K562 (cell line): Measurements from ENCODE around the gene CDC20. TPM values are rescaled to one million over a fixed set of nuclear protein-coding genes. Genes with fewer than 3 reads are reported as not detected.
A peak's percentile ranks its signal among the peaks of the same experiment; 100 is the strongest.

Experiments
- CBX3 ChIP-seq, 2 experiments: IDR thresholded peaks; 1 replicate in 1 of 2; 2 replicates in 1 of 2; pipeline ENCODE4 v1.6.1; 2012; ENCODE audit warnings: inconsistent platforms in 2 of 2, low read length in 2 of 2, borderline replicate concordance in 1 of 2, control low read depth in 1 of 2
- DIDO1 ChIP-seq: fragments of 450-650 bp; IDR thresholded peaks from 2 replicates; pipeline ENCODE4 v1.6.1; 2016; ENCODE audit warnings: low read depth, missing biosample characterization, missing genetic modification characterization
- DPF2 ChIP-seq: fragments of 450-650 bp; IDR thresholded peaks from 2 replicates; pipeline ENCODE4 v1.6.1; 2016
- ESRRB ChIP-seq: fragments of 250-450 bp; sonication (Bioruptor Pico); IDR thresholded peaks from 2 replicates; pipeline ENCODE4 v1.5.0; 2020; ENCODE audit warnings: mild to moderate bottlenecking, moderate library complexity, borderline replicate concordance
- FOSL1 ChIP-seq: fragments of 200-800 bp; sonication (Bioruptor generic); conservative IDR thresholded peaks from 2 replicates; pipeline ENCODE4 v1.6.1; 2016; ENCODE audit warnings: missing genetic modification characterization, missing compliant biosample characterization
- KHSRP ChIP-seq: fragments of 450-650 bp; IDR thresholded peaks from 2 replicates; pipeline ENCODE4 v1.6.1; 2017
- KLF6 ChIP-seq: fragments of 250-450 bp; sonication (Bioruptor Pico); IDR thresholded peaks from 2 replicates; pipeline ENCODE4 v1.4.0; 2020; ENCODE audit warnings: mild to moderate bottlenecking, moderate library complexity, borderline replicate concordance
- MXI1 ChIP-seq: IDR thresholded peaks from 2 replicates; pipeline ENCODE4 v1.6.1; 2011; ENCODE audit warnings: low read depth, mild to moderate bottlenecking, improper control_type of control experiment, low read length
- NCOR1 ChIP-seq: fragments of 450-650 bp; IDR thresholded peaks from 2 replicates; pipeline ENCODE4 v1.6.1; 2016; ENCODE audit warnings: mild to moderate bottlenecking, moderate library complexity
- NR3C1 ChIP-seq: sonication (generic); formaldehyde crosslinking; IDR thresholded peaks from 2 replicates; pipeline ENCODE4 v1.8.1; 2022; ENCODE audit warnings: missing genetic modification reagents
- RB1 ChIP-seq: fragments of 450-650 bp; IDR thresholded peaks from 2 replicates; pipeline ENCODE4 v1.6.1; 2017; ENCODE audit warnings: low read depth, mild to moderate bottlenecking
- RFX5 ChIP-seq: IDR thresholded peaks from 2 replicates; pipeline ENCODE4 v1.6.1; 2011; ENCODE audit warnings: low read depth, mild to moderate bottlenecking, improper control_type of control experiment, low read length
- SMAD2 ChIP-seq: fragments of 150-350 bp; IDR thresholded peaks from 2 replicates; pipeline ENCODE4 v1.6.1; 2014; ENCODE audit warnings: low read depth, mild to moderate bottlenecking, low read length
- SMARCA4 ChIP-seq: fragments of 450-650 bp; IDR thresholded peaks from 2 replicates; pipeline ENCODE4 v1.6.1; 2016
- SMARCC2 ChIP-seq: fragments of 450-650 bp; IDR thresholded peaks from 2 replicates; pipeline ENCODE4 v1.6.1; 2017; ENCODE audit warnings: antibody characterized with exemption, moderate library complexity, mild to moderate bottlenecking, low read depth
- SNRNP70 ChIP-seq: fragments of 200-400 bp; formaldehyde crosslinking; optimal IDR thresholded peaks from 2 replicates; pipeline ENCODE3; 2017; ENCODE audit warnings: low read depth, low read length
- YY1 ChIP-seq, 3 experiments: IDR thresholded peaks; 2 replicates each; pipeline ENCODE4 v1.6.1; 2011; ENCODE audit warnings: low read length in 2 of 3, mild to moderate bottlenecking in 2 of 3, moderate library complexity in 2 of 3, borderline replicate concordance in 1 of 3, control low read depth in 1 of 3, low read depth in 1 of 3; ENCODE audit not compliant: insufficient read depth in 3 of 3, insufficient replicate concordance in 2 of 3, control insufficient read depth in 1 of 3, insufficient read length in 1 of 3; ENCODE audit errors: extremely low read depth in 1 of 3
- ZBED1 ChIP-seq: IDR thresholded peaks from 2 replicates; pipeline ENCODE4 v1.6.1; 2014
- ZNF584 ChIP-seq: fragments of 200-800 bp; sonication (Bioruptor generic); IDR thresholded peaks from 2 replicates; pipeline ENCODE4 v1.6.1; 2016; ENCODE audit warnings: low read depth, mild to moderate bottlenecking, missing genetic modification characterization, missing compliant biosample characterization
- ZSCAN29 ChIP-seq: fragments of 450-650 bp; IDR thresholded peaks from 2 replicates; pipeline ENCODE4 v1.6.1; 2017
- polyA plus RNA-seq, 8 experiments: library from polyadenylated mRNA; depleted of rRNA in 4 of 8; stranded (reverse) in 5 of 8; unstranded in 3 of 8; fragments of >200 nt; fragmentation: Nextera tagmentation in 2 of 8; fragmentation: Illumina TruSeq in 1 of 8; extraction: Ambion mirVana in 2 of 8; extraction: Trizol in 1 of 8; gene quantifications; 2 replicates each; pipeline versions ENCODE4 v1.2.1 to v1.2.3, GENCODE V29; 2011 to 2014; ENCODE audit warnings: inconsistent platforms in 1 of 8, missing spikeins in 1 of 8
- total RNA-seq, 7 experiments: library from RNA; depleted of rRNA in 6 of 7; stranded (reverse); fragments of >200 nt in 6 of 7; fragmentation: Illumina TruSeq in 2 of 7; extraction: Trizol in 2 of 7; gene quantifications; 2 replicates each; pipeline versions ENCODE4 v1.2.1 to v1.2.3, GENCODE V29; 2011 to 2021; ENCODE audit warnings: low replicate concordance in 1 of 7
- TF ChIP-seq, protein P1 (sequence below): fragments of 450-650 bp; IDR thresholded peaks from 2 replicates; pipeline ENCODE4 v1.6.1; 2016; ENCODE audit warnings: antibody characterized with exemption
- TF ChIP-seq, protein P2 (sequence below): sonication (generic); formaldehyde crosslinking; IDR thresholded peaks from 2 replicates; pipeline ENCODE4 v1.8.1; 2023; ENCODE audit warnings: mild to moderate bottlenecking, missing genetic modification reagents
- TF ChIP-seq, protein P3 (sequence below), 2 experiments: fragments of 450-650 bp; conservative IDR thresholded peaks; 2 replicates each; pipeline ENCODE4 v1.6.1; 2017; ENCODE audit warnings: mild to moderate bottlenecking in 2 of 2, moderate library complexity in 2 of 2

CDC20 gene
- total and polyA plus RNA-seq, 9 of the 15 experiments (the other 6 are each of a cell fraction or from before 2014, with no cell fraction given) = 45.2 to 224 (median 121) TPM

DNA sequence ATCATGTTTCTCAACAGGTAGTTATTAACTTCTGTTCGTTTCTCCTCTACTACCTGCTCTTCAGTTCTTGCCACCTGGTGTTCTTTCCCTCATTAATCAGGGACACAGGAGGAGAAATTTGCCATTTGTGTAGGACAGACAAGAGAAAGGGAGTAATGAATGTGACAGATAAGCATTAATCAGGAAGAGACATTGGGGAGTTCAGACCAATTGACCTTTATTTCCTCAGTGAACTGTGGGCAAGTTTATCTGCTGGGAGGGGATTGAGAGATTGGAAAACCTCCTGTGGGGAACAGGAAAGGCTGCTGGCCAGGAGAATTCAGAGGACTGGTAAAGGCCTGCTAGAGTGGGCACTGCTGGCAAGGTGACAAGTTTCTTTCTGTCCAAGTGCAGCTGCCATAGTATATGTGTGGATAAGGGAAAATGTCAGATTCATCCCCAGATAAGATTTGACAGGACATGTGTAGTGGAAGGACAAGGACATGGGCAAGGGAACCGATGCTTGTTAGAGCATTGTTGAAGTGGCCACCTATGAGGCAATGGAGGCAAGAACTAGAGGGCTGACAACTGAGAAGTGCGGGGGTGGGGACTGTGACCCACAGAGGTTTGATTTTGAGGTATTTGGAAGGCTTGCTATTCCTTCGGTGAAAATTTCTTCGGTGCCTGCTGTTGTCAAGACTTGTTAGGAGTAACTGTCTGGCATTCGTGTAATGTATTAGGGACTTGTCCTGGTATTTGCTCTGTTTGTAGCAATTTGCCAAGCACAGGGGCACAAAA, 43.5 kb downstream of the CDC20 start (continued):
- TF ChIP-seq ZSCAN29 (no peak), NCOR1 (peak; percentile 93), KHSRP (0 out of 2 replicates have a peak, but pooled peaks have one; percentile 25), RB1 (no peak; the same call in 1 of the 2 replicates), MXI1 (no peak), KLF6 (CRISPR knock-in tag) (no peak), FOSL1 (tag) (no peak), ZBED1 (no peak), ESRRB (CRISPR knock-in tag) (no peak), CBX3 (IDR thresholded peaks at IDR 0.05; ENCODE audit: borderline replicate concordance in 1 of 2, low read length in 2 of 2) (no peak), NR3C1 (no peak), DPF2 (0 out of 2 replicates have a peak, but pooled peaks have one; percentile 48), SMAD2 (no peak), SMARCC2 (no peak), DIDO1 (tag) (0 out of 2 replicates have a peak, but pooled peaks have one; percentile 22), RFX5 (no peak), YY1 (IDR thresholded peaks at IDR 0.05; ENCODE audit: borderline replicate concordance in 1 of 3, control insufficient read depth in 1 of 3, extremely low read depth in 1 of 3, insufficient read depth in 3 of 3, insufficient read length in 1 of 3, insufficient replicate concordance in 2 of 3, low read depth in 1 of 3, low read length in 2 of 3) (no peak), SNRNP70 (no peak), ZNF584 (no peak), SMARCA4 (peak; percentile 60)
- TF ChIP-seq, protein P1, sequence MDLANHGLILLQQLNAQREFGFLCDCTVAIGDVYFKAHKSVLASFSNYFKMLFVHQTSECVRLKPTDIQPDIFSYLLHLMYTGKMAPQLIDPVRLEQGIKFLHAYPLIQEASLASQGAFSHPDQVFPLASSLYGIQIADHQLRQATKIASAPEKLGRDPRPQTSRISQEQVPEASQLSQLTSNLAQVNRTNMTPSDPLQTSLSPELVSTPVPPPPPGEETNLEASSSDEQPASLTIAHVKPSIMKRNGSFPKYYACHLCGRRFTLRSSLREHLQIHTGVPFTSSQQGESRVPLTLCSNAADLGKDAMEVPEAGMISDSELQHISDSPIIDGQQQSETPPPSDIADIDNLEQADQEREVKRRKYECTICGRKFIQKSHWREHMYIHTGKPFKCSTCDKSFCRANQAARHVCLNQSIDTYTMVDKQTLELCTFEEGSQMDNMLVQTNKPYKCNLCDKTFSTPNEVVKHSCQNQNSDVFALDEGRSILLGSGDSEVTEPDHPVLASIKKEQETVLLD = peak; percentile 26; the same call in 1 of the 2 replicates
- TF ChIP-seq, protein P2, sequence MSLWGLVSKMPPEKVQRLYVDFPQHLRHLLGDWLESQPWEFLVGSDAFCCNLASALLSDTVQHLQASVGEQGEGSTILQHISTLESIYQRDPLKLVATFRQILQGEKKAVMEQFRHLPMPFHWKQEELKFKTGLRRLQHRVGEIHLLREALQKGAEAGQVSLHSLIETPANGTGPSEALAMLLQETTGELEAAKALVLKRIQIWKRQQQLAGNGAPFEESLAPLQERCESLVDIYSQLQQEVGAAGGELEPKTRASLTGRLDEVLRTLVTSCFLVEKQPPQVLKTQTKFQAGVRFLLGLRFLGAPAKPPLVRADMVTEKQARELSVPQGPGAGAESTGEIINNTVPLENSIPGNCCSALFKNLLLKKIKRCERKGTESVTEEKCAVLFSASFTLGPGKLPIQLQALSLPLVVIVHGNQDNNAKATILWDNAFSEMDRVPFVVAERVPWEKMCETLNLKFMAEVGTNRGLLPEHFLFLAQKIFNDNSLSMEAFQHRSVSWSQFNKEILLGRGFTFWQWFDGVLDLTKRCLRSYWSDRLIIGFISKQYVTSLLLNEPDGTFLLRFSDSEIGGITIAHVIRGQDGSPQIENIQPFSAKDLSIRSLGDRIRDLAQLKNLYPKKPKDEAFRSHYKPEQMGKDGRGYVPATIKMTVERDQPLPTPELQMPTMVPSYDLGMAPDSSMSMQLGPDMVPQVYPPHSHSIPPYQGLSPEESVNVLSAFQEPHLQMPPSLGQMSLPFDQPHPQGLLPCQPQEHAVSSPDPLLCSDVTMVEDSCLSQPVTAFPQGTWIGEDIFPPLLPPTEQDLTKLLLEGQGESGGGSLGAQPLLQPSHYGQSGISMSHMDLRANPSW (CRISPR knock-in tag) = no peak
- TF ChIP-seq, protein P3, sequence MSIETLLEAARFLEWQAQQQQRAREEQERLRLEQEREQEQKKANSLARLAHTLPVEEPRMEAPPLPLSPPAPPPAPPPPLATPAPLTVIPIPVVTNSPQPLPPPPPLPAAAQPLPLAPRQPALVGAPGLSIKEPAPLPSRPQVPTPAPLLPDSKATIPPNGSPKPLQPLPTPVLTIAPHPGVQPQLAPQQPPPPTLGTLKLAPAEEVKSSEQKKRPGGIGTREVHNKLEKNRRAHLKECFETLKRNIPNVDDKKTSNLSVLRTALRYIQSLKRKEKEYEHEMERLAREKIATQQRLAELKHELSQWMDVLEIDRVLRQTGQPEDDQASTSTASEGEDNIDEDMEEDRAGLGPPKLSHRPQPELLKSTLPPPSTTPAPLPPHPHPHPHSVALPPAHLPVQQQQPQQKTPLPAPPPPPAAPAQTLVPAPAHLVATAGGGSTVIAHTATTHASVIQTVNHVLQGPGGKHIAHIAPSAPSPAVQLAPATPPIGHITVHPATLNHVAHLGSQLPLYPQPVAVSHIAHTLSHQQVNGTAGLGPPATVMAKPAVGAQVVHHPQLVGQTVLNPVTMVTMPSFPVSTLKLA (conservative IDR thresholded peaks at IDR 0.05) = peak in 1 of 2 experiments; percentile 33; a peak in 1 of 4 replicates
